ENCODE results near the gene HKDC1.
"Not testable (repeated sequence)": the region's sequence is repeated elsewhere in the genome, so short reads cannot be mapped to it uniquely, and the experiment has no call there.

HKDC1 gene

GRCh38 chr10:69243817-69244216 is 23.7 kb downstream of the HKDC1 start:
- DNase-seq, result no peak

- no peak for DNase-seq
These were observed 25.9 kb downstream of the HKDC1 start for GRCh38 chr10:69246036-69246435.

GRCh38 chr10:69246581-69247312 is 26.6 kb downstream of the HKDC1 start:
- no peak for DNase-seq

GRCh38 chr10:69247313-69247710 is 27.2 kb downstream of the HKDC1 start:
- no peak for DNase-seq

- DNase-seq, result no peak
These were observed 28.1 kb downstream of the HKDC1 start for GRCh38 chr10:69248117-69248730.

GRCh38 chr10:69250041-69250440 is 29.9 kb downstream of the HKDC1 start:
- no peak for DNase-seq

GRCh38 chr10:69251417-69251816 is 31.3 kb downstream of the HKDC1 start:
- DNase-seq, result not testable (repeated sequence)

- no peak for DNase-seq
These were observed 33.0 kb downstream of the HKDC1 start for GRCh38 chr10:69253171-69253570.

GRCh38 chr10:69254877-69255276 is 34.7 kb downstream of the HKDC1 start:
- no peak for DNase-seq

- no peak for DNase-seq
These were observed 39.6 kb downstream of the HKDC1 start for GRCh38 chr10:69259547-69260243.

- DNase-seq, result no peak
These were observed 41.1 kb downstream of the HKDC1 start for GRCh38 chr10:69261184-69261583.

- no peak for DNase-seq
These were observed 42.2 kb downstream of the HKDC1 start for GRCh38 chr10:69262292-69262751.

- no peak for DNase-seq
These were observed 45.4 kb downstream of the HKDC1 start for GRCh38 chr10:69265521-69265920.

- DNase-seq, result no peak
These were observed 48.8 kb downstream of the HKDC1 start for GRCh38 chr10:69268761-69269416.

GRCh38 chr10:69269761-69270160 is 49.6 kb downstream of the HKDC1 start:
- no peak for DNase-seq

GRCh38 chr10:69270990-69271389 is 50.9 kb downstream of the HKDC1 start:
- DNase-seq, result no peak

GRCh38 chr10:69272624-69273023 is 52.5 kb downstream of the HKDC1 start:
- DNase-seq, result no peak

GRCh38 chr10:69275444-69275843 is 55.3 kb downstream of the HKDC1 start:
- no peak for DNase-seq

GRCh38 chr10:69276503-69276902 is 56.4 kb downstream of the HKDC1 start:
- DNase-seq, result no peak

- DNase-seq, result no peak
These were observed 58.4 kb downstream of the HKDC1 start, which contains the start of gene HK1 for GRCh38 chr10:69278446-69278963. Gene HK1, plus strand, starts transcription at chr10:69278496.

GRCh38 chr10:69279110-69279509 is 59.0 kb downstream of the HKDC1 start:
- DNase-seq, result no peak

GRCh38 chr10:69281507-69282413 is 61.6 kb downstream of the HKDC1 start:
- DNase-seq, result no peak

Measured in T1000 (cell line).